Measurements from ENCODE around the gene SLMAP.

The SLMAP gene

DNA sequence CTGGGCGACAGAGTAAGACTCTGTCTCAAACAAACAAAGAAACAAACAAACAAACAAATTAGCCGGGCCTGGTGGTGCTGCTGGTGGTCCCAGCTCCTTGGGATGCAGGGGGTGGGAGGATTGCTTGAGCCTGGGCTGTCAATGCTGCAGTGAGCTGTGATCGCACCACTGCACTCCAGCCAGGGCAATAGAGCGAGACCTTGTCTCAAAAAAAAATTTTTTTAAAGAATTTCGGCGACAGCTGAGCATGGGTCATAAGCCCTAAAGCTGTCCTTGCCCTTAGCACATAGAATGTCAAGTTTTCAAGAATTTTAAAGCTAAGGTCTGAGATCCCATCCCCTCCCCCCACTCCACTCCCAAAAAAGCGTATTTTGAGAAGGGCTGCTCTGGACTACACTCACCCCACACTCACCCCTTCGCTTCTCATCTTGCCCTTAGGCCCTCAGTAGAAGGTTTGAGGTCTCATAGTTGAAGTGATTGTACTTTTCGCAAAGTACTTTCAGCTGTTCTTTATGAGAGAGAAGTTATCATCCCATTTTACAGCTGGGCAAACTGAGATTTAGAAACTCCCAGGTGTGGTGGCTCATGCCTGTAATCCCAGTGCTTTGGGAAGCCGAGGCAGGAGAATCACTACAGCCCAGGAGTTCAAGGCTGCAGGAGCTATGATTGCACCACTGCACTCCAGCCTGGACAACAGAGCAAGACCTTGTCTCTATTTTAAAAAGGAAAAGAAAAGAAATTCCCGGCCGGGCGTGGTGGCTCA is 217.8 kb downstream of the SLMAP start:
- Histone ChIP-seq H3K27me3 (ENCODE audit: insufficient read depth, low read length) (no peaks in the 10 kb centered on the region), H3K4me1 (ENCODE audit: insufficient read depth, low read length) (peaks cover 9% of the 10 kb centered on the region; the same call in 1 of the 2 replicates), H3K9me3 (ENCODE audit: insufficient read depth, low read depth, low read length) (no peaks in the 10 kb centered on the region), H3K9ac (ENCODE audit: low read depth, low read length) (no peak overlapping the region), H3K27ac (ENCODE audit: low read length) (no peak overlapping the region), H3K36me3 (ENCODE audit: insufficient read depth, low read depth, low read length) (no peaks in the 10 kb centered on the region), H3K4me3 (ENCODE audit: low read length) (no peak overlapping the region)

- no peaks in the 10 kb centered on the region for H3K27me3 ChIP-seq (ENCODE audit: insufficient read depth, low read length)
- no peaks in the 10 kb centered on the region for H3K36me3 ChIP-seq (ENCODE audit: insufficient read depth, low read depth, low read length)
- H3K9ac ChIP-seq (ENCODE audit: low read depth, low read length) = no peak overlapping the region
- no peak overlapping the region for H3K27ac ChIP-seq (ENCODE audit: low read length)
- peaks cover 5% of the 10 kb centered on the region; the same call in 1 of the 2 replicates for H3K4me1 ChIP-seq (ENCODE audit: insufficient read depth, low read length)
- no peaks in the 10 kb centered on the region for H3K9me3 ChIP-seq (ENCODE audit: insufficient read depth, low read depth, low read length)
- no peak overlapping the region for H3K4me3 ChIP-seq (ENCODE audit: low read length)
These were observed 218.8 kb downstream of the SLMAP start for GRCh38 chr3:57974796-57975388.

- H3K4me1 ChIP-seq (ENCODE audit: insufficient read depth, low read length) = 0 out of 2 replicates have a peak, but pooled peaks cover 1% of the 10 kb centered on the region
- H3K27me3 ChIP-seq (ENCODE audit: insufficient read depth, low read length) = no peaks in the 10 kb centered on the region
- no peak overlapping the region for H3K4me3 ChIP-seq (ENCODE audit: low read length)
- H3K27ac ChIP-seq (ENCODE audit: low read length) = no peak overlapping the region
- no peak overlapping the region for H3K9ac ChIP-seq (ENCODE audit: low read depth, low read length)
- H3K36me3 ChIP-seq (ENCODE audit: insufficient read depth, low read depth, low read length) = no peaks in the 10 kb centered on the region
- no peaks in the 10 kb centered on the region for H3K9me3 ChIP-seq (ENCODE audit: insufficient read depth, low read depth, low read length)
These were observed 221.7 kb downstream of the SLMAP start for GRCh38 chr3:57977818-57978235.

- Histone ChIP-seq H3K36me3 (ENCODE audit: insufficient read depth, low read depth, low read length) (no peaks in the 10 kb centered on the region), H3K4me1 (ENCODE audit: insufficient read depth, low read length) (no peaks in the 10 kb centered on the region), H3K27me3 (ENCODE audit: insufficient read depth, low read length) (no peaks in the 10 kb centered on the region), H3K9me3 (ENCODE audit: insufficient read depth, low read depth, low read length) (no peaks in the 10 kb centered on the region), H3K27ac (ENCODE audit: low read length) (no peak overlapping the region), H3K4me3 (ENCODE audit: low read length) (no peak overlapping the region), H3K9ac (ENCODE audit: low read depth, low read length) (no peak overlapping the region)
These were observed 222.2 kb downstream of the SLMAP start for GRCh38 chr3:57978316-57978715.

All from iPS-20b (cell line).